Retinal pigment epithelial cell (primary cell): Measurements from ENCODE around the gene ZNF319.

Experiments used
- DNase-seq: peaks from one replicate; pipeline ENCODE4 v3.0.0-alpha.2; 2010; ENCODE audit warnings: low read depth
- H3K4me3 ChIP-seq: 2 replicates; pipeline ENCODE4 v1.5.1; 2011; ENCODE audit warnings: mild to moderate bottlenecking, low read length, control low read depth, moderate library complexity
- TF ChIP-seq, protein P1 (sequence below): conservative IDR thresholded peaks from 2 replicates; pipeline ENCODE4 v1.5.1; 2011; ENCODE audit warnings: low read depth, low read length, control low read depth, inconsistent platforms

ZNF319 gene

DNA sequence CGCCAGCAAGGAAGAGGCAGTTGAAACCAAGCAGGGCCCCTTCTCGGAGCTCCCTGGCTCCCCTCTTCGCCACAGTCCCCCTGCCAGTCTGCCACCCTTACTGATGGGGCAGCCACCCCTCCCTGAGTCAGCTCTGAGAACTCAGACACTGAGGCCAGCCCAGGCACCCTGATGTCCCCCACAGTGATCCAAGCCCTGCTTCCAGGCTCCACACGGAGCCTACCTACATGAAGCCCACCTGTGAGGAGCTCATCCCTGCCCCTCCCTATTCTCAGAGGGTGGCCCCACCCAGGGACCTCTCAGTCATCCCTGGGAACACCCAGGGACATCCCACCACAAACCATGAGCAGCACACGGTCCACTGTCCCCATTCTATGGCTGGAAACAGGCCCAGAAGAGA is 38.4 kb downstream of the ZNF319 start:
- TF ChIP-seq, protein P1, sequence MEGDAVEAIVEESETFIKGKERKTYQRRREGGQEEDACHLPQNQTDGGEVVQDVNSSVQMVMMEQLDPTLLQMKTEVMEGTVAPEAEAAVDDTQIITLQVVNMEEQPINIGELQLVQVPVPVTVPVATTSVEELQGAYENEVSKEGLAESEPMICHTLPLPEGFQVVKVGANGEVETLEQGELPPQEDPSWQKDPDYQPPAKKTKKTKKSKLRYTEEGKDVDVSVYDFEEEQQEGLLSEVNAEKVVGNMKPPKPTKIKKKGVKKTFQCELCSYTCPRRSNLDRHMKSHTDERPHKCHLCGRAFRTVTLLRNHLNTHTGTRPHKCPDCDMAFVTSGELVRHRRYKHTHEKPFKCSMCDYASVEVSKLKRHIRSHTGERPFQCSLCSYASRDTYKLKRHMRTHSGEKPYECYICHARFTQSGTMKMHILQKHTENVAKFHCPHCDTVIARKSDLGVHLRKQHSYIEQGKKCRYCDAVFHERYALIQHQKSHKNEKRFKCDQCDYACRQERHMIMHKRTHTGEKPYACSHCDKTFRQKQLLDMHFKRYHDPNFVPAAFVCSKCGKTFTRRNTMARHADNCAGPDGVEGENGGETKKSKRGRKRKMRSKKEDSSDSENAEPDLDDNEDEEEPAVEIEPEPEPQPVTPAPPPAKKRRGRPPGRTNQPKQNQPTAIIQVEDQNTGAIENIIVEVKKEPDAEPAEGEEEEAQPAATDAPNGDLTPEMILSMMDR: no peak
- no peak for DNase-seq
- no peak overlapping the region for H3K4me3 ChIP-seq

DNA sequence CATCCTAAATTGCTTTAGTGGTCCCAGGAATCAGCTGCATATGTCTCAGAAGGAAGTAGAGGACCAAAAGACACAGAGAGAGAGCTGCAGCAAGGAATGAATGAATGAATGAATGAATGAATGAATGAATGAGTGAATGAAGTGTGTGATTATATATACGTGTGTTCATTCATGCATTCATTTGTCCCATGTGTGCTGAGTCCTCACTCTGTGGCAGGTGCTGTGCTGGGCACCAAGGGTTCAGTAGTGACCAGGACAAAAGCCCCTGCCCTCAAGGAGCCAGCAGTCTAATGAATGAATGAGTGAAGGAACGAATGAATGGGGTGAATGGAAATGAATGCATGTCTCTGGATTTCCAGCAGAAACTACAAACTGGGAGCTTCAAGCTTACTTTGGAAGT is 38.9 kb downstream of the ZNF319 start:
- TF ChIP-seq, protein P1: no peak
- no peak for DNase-seq
- no peak overlapping the region for H3K4me3 ChIP-seq

DNA sequence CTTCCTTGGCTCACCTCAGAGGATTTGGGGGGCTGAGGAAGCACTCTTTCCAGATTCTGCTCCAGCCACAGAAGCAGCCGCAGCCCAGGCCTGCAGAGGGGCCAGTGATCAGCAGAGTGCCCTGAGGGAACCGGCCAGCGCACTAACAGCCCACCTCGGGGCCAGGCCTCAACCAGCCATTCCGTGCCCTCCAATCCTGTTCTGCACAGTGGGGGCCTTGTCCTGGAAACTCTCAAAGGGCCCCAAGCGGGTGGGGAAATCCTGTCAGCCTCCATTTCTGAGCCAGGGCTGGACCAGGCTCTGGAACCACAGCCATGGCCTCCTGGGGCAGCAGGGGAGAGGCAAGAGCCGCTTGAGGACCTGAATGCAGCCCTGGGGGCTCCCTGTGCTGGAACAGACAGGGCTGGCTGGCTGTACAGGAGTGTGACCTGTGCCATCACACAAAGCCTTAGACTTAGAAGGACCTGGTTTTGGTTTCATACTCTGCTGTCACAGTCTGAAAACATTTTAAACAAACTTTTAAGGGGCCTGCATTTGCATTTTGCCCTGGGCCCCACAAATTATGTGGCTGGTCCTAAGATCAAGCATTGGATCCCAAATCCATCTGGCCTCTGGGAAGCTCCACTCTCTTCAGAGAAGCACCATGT is 39.5 kb downstream of the ZNF319 start:
- TF ChIP-seq, protein P1: no peak
- H3K4me3 ChIP-seq: no peak overlapping the region
- DNase-seq: no peak

DNA sequence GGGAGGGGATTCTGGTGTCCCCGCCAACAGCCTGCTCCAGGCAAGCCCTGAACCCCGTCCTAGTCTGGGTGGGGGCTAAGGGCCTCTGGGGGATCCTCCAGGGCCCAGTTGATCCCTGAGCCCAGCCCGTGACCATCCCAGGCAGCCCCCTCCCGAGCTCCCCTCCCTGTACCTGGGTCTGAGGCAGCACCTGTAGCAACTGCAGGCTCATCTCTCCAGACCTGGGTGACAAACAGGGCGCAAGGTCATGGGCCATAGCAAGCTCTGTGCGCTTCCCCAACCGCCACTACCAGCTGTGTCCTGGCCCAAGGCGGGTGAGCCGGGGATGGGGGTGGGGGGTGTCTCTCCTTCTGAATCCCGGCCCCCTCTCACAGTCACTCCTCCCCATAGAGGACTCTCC is 40.2 kb downstream of the ZNF319 start:
- no peak for DNase-seq
- TF ChIP-seq, protein P1: no peak

DNA sequence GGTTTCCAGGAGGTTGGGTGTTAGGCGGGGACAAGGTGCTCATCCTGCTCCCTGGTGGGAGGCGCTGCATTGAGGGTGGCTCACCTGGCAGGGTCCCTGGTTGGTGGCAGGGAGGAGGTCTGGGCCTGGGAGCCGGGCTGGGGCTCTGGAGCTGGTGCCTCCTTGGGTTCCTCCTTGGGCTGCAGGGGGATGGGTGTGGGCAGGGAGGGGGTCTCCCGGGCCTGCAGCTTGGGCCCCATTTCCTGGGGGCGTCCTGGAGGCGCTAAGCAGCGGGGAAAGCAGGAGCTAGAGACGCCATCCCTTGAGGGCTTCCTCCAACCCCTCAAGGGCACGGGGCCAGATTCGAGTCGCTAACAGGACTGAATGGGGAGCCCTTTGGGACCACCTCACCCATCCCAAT is 40.7 kb downstream of the ZNF319 start:
- no peak overlapping the region for H3K4me3 ChIP-seq
- DNase-seq: no peak
- TF ChIP-seq, protein P1: no peak

More for the DNA sequence above, 40.2 kb downstream of the ZNF319 start:
- no peak overlapping the region for H3K4me3 ChIP-seq

DNA sequence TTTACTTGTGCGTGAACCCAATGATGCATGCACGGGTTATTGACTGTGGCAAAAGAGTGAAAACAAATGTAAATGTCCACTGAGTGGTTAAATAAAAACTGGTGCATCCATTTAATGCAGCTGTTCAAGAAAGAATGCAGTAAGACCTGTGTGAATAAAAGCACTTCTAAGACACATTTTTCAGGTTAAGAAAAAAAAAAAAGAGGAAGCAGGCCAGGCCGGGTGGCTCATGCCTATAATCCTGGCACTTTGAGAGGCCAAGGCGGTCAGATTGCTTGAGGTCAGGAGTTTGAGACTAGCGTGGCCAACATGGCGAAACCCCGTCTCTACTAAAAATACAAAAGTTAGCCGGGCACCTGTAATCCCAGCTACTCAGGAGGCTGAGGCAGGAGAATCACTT is 41.4 kb downstream of the ZNF319 start:
- TF ChIP-seq, protein P1: no peak

DNA sequence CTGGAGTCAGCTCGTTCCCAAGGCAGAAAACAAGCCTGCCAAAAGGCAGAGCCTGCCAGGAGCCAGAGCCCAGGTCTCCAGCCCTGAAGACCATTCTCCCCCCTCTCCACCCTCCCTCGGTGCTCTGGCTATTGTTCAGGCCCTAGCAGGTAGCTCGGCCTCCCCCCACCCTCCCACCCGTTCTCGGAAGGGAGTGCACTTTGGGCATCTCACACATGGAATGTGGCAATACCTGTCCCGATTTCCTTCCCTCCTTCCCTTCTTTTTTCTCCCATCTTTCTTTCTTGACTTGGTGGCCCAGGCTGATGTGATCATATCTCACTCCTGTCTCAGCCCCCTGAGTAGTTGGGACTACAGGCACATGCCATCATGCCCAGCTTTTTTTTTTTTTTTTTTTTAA is 41.9 kb downstream of the ZNF319 start:
- TF ChIP-seq, protein P1: no peak
- H3K4me3 ChIP-seq: no peak overlapping the region
- DNase-seq: no peak

More for the DNA sequence above, 41.4 kb downstream of the ZNF319 start:
- H3K4me3 ChIP-seq: no peak overlapping the region
- no peak for DNase-seq
